ENCODE data around the gene PALS2. TPM values are rescaled to one million over a fixed set of nuclear protein-coding genes. Genes with fewer than 3 reads are reported as not detected.

The PALS2 gene
- total RNA-seq, 1 donor from 2014 or later = 18.9 TPM

GRCh38 chr7:24609570-24609969, 36.3 kb downstream of the PALS2 start:
- Histone ChIP-seq H3K36me3 (no peaks in the 10 kb centered on the region), H3K27me3 (no peaks in the 10 kb centered on the region), H3K9me3 (no peaks in the 10 kb centered on the region), H3K27ac (no peak overlapping the region), H3K4me3 (no peak overlapping the region), H3K4me1 (no peaks in the 10 kb centered on the region)
- DNase-seq (ENCODE audit: extremely low spot score in 2 of 2) = no peak
- intact Hi-C loops (cut with DNase I) = no loop called here
- TF ChIP-seq POLR2A (IDR thresholded peaks at IDR 0.05) (no peak), CTCF (IDR thresholded peaks at IDR 0.05) (no peak), POLR2AphosphoS5 (IDR thresholded peaks at IDR 0.05; ENCODE audit: insufficient read depth in 1 of 2, low read depth in 1 of 2) (no peak)

- Histone ChIP-seq H3K4me1 (no peaks in the 10 kb centered on the region), H3K27ac (no peak overlapping the region), H3K4me3 (no peak overlapping the region), H3K36me3 (no peaks in the 10 kb centered on the region), H3K9me3 (no peaks in the 10 kb centered on the region), H3K27me3 (no peaks in the 10 kb centered on the region)
- no peak for DNase-seq (ENCODE audit: extremely low spot score in 2 of 2)
- intact Hi-C loops (cut with DNase I) = no loop called here
- TF ChIP-seq CTCF (IDR thresholded peaks at IDR 0.05) = no peak
- no peak for TF ChIP-seq POLR2A (IDR thresholded peaks at IDR 0.05)
- TF ChIP-seq POLR2AphosphoS5 (IDR thresholded peaks at IDR 0.05; ENCODE audit: insufficient read depth in 1 of 2, low read depth in 1 of 2) = no peak
These were observed 37.9 kb downstream of the PALS2 start for GRCh38 chr7:24611130-24611529.

- no peak for TF ChIP-seq POLR2A (IDR thresholded peaks at IDR 0.05)
- no peak for TF ChIP-seq POLR2AphosphoS5 (IDR thresholded peaks at IDR 0.05; ENCODE audit: insufficient read depth in 1 of 2, low read depth in 1 of 2)
- no peak for TF ChIP-seq CTCF (IDR thresholded peaks at IDR 0.05)
- Histone ChIP-seq H3K27ac (no peak overlapping the region), H3K4me3 (no peak overlapping the region), H3K4me1 (no peaks in the 10 kb centered on the region), H3K36me3 (no peaks in the 10 kb centered on the region), H3K27me3 (no peaks in the 10 kb centered on the region), H3K9me3 (no peaks in the 10 kb centered on the region)
- DNase-seq (ENCODE audit: extremely low spot score in 2 of 2) = no peak
- intact Hi-C loops (cut with DNase I) = no loop called here
These were observed 44.8 kb downstream of the PALS2 start for GRCh38 chr7:24617957-24618616.

- Histone ChIP-seq H3K9me3 (no peaks in the 10 kb centered on the region), H3K4me3 (no peak overlapping the region), H3K4me1 (no peaks in the 10 kb centered on the region), H3K36me3 (no peaks in the 10 kb centered on the region), H3K27me3 (no peaks in the 10 kb centered on the region), H3K27ac (no peak overlapping the region)
- DNase-seq (ENCODE audit: extremely low spot score in 2 of 2) = no peak
- intact Hi-C loops (cut with DNase I) = no loop called here
- TF ChIP-seq CTCF (IDR thresholded peaks at IDR 0.05) (no peak), POLR2A (IDR thresholded peaks at IDR 0.05) (no peak), POLR2AphosphoS5 (IDR thresholded peaks at IDR 0.05; ENCODE audit: insufficient read depth in 1 of 2, low read depth in 1 of 2) (no peak)
These were observed 46.7 kb downstream of the PALS2 start for GRCh38 chr7:24619978-24620377.

GRCh38 chr7:24622646-24623182, 49.5 kb downstream of the PALS2 start:
- no peaks in the 10 kb centered on the region for H3K4me1 ChIP-seq
- no peaks in the 10 kb centered on the region for H3K36me3 ChIP-seq
- DNase-seq (ENCODE audit: extremely low spot score in 2 of 2) = no peak
- H3K27ac ChIP-seq = no peak overlapping the region
- TF ChIP-seq CTCF (IDR thresholded peaks at IDR 0.05) (no peak), POLR2A (IDR thresholded peaks at IDR 0.05) (no peak), POLR2AphosphoS5 (IDR thresholded peaks at IDR 0.05; ENCODE audit: insufficient read depth in 1 of 2, low read depth in 1 of 2) (no peak)
- H3K27me3 ChIP-seq = no peaks in the 10 kb centered on the region
- no peaks in the 10 kb centered on the region for H3K9me3 ChIP-seq
- H3K4me3 ChIP-seq = no peak overlapping the region
- intact Hi-C loops (cut with DNase I) = no loop called here

Measured in vagina (tissue), 2 donors.